ENCODE results near the gene JKAMP. TPM values are rescaled to one million over a fixed set of nuclear protein-coding genes. Genes with fewer than 3 reads are reported as not detected.

JKAMP gene
- total RNA-seq, 1 donor from 2014 or later, result 26.0 TPM

DNA sequence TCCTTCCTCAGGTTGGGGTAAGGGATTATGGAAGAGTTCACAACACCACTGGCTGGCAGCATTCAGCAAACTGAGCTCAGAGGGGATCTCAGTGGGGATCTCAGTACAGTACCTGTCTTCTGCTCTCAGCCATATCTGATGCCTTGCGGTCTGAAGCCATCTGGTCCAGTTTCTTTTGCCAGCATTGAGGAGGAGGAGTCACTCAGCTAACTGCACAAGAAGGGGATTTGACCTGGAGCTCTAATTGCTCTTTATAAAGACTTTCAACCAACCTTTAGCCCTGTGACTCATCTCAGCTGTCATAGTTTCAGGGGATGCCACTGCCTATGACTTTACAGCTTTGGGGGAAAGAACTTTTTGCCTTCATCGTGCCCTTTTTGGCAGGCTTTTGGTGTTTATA lies 44.9 kb downstream of the JKAMP start:
- intact Hi-C loops (cut with micrococcal nuclease), result no loop called here
- Mint-ChIP-seq H3K27ac (no peak overlapping the region), H3K4me1 (ENCODE audit: low read depth) (no peaks in the 10 kb centered on the region), H3K4me3 (ENCODE audit: low read depth) (no peak overlapping the region), H3K9me3 (peaks cover 4% of the 10 kb centered on the region), H3K36me3 (ENCODE audit: low read depth) (no peaks in the 10 kb centered on the region), H3K27me3 (ENCODE audit: low read depth) (peaks cover 6% of the 10 kb centered on the region)
- DNase-seq (ENCODE audit: low spot score), result no peak

DNA sequence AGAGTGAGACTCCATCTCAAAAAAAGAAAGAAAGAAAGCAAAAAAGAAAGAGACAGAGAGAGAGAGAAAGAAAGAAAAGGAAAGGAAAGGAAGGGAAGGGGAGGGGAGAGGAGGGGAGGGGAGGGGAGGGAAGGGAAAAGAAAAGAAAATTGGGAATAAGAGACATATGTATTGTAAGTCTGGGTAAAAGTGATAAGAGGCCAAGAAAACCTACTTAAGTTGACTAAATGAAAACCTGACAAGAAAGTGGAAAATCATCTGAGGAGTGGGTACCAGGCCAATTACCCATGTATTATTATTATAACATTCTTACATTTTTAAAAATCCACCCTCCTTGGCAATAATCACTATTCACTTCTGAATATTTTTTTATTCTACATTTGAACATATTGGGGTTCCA lies 46.0 kb downstream of the JKAMP start:
- intact Hi-C loops (cut with micrococcal nuclease), result no loop called here
- Mint-ChIP-seq H3K4me3 (ENCODE audit: low read depth) (no peak overlapping the region), H3K4me1 (ENCODE audit: low read depth) (no peaks in the 10 kb centered on the region), H3K36me3 (ENCODE audit: low read depth) (no peaks in the 10 kb centered on the region), H3K27me3 (ENCODE audit: low read depth) (peaks cover 3% of the 10 kb centered on the region), H3K27ac (no peak overlapping the region), H3K9me3 (peaks cover 4% of the 10 kb centered on the region)
- DNase-seq (ENCODE audit: low spot score), result no peak

DNA sequence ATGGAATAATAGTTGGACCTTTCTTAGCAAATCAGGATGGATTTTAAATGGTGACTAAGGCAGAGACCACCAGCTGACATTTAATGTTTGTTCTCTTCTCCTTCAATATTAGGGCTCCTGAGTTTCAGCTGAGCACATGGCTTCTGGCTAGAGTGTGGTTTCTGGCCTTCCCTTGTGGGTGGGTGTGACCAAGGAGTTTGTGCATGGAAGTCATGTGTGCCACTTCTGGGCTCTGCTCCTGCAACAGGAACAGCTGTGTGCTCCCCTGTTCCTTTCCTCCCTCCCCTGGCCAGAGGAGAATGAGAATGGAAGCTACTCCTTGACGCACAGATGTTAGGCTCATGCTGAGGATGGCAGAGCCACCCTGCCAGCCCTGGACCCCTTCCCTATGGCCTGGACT lies 48.1 kb downstream of the JKAMP start:
- Mint-ChIP-seq H3K36me3 (ENCODE audit: low read depth) (no peaks in the 10 kb centered on the region), H3K4me1 (ENCODE audit: low read depth) (no peaks in the 10 kb centered on the region), H3K9me3 (peaks cover 4% of the 10 kb centered on the region), H3K27me3 (ENCODE audit: low read depth) (peaks cover 3% of the 10 kb centered on the region), H3K27ac (no peak overlapping the region), H3K4me3 (ENCODE audit: low read depth) (no peak overlapping the region)
- no peak for DNase-seq (ENCODE audit: low spot score)
- intact Hi-C loops (cut with micrococcal nuclease), result no loop called here

DNA sequence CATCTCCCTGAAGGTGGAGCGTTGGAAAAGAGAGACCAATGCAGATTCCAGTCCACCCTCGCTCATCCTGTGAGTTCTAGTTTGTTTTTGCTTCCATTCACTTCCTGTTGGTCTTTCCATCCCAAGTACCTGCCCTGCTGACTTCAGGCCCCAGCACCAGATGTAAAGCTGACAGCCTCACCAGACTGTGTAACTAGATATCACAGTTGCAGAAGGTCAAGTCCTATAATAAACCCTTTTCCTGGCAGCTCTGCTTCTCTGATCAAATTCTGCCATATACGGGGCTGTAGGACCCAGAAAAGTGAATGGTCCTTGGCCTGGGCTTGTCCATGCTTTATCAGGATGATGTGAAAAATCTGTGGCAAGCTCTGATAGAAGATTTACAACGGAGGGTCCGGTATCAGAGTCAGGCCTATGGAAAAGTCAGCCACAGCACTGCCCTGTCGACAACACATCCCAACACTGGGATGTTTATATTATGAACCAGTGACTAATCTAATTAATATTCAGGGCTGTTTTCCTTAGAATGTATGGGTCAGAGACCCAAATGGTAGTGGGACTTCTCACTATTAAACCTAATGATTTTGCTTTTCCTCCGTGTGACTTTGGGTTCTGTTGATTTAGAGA lies 50.2 kb downstream of the JKAMP start:
- intact Hi-C loops (cut with micrococcal nuclease), result no loop called here
- peaks cover 4% of the 10 kb centered on the region for H3K27me3 Mint-ChIP-seq (ENCODE audit: low read depth)
- DNase-seq (ENCODE audit: low spot score), result no peak
- H3K9me3 Mint-ChIP-seq, result no peaks in the 10 kb centered on the region
- no peak overlapping the region for H3K27ac Mint-ChIP-seq
- H3K4me1 Mint-ChIP-seq (ENCODE audit: low read depth), result no peaks in the 10 kb centered on the region
- no peaks in the 10 kb centered on the region for H3K36me3 Mint-ChIP-seq (ENCODE audit: low read depth)
- H3K4me3 Mint-ChIP-seq (ENCODE audit: low read depth), result no peak overlapping the region

DNA sequence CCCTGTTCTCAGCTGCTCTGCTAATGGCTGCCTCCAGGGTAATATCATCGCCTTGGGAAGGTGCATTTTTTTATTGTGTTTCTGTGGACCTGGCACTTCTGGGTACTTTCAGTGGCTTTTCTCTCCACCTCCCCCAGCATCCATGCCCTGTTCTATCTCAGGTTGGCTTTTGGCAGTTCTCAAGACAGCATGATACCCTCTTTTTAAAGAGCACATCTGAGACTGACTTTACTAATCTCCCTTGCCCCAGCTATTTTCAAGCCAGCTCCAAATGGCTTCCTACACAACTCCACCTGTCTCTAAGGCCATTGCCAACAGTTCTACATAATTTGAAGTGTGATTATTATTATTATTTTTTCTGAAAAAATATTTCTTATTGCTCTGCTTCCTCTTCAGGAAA lies 53.2 kb downstream of the JKAMP start:
- Mint-ChIP-seq H3K4me3 (ENCODE audit: low read depth) (no peak overlapping the region), H3K4me1 (ENCODE audit: low read depth) (no peaks in the 10 kb centered on the region), H3K27me3 (ENCODE audit: low read depth) (peaks cover 4% of the 10 kb centered on the region), H3K9me3 (no peaks in the 10 kb centered on the region), H3K27ac (no peak overlapping the region), H3K36me3 (ENCODE audit: low read depth) (no peaks in the 10 kb centered on the region)
- intact Hi-C loops (cut with micrococcal nuclease), result no loop called here
- DNase-seq (ENCODE audit: low spot score), result no peak

DNA sequence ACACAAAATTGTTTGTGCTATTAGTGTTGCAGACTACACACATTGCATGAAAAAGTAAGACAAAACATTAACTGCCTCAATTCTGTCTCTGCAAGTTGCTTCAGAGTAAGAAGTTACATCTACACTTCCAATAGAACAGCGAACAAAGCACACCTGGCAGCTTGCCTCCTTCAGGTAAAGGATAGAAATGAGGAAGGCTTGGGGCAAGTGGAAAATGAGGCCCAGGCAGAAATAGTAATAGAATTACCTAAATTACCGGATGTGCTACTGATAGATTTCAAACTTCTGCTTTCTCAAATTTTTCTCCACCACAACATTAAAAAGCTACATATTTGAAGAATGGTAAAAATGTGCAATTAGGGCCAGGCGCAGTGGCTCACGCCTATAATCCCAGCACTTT lies 54.6 kb downstream of the JKAMP start:
- H3K9me3 Mint-ChIP-seq, result no peaks in the 10 kb centered on the region
- H3K4me3 Mint-ChIP-seq (ENCODE audit: low read depth), result no peak overlapping the region
- H3K36me3 Mint-ChIP-seq (ENCODE audit: low read depth), result no peaks in the 10 kb centered on the region
- peaks cover 4% of the 10 kb centered on the region for H3K27me3 Mint-ChIP-seq (ENCODE audit: low read depth)
- no peak overlapping the region for H3K27ac Mint-ChIP-seq
- intact Hi-C loops (cut with micrococcal nuclease), result no loop called here
- DNase-seq (ENCODE audit: low spot score), result no peak
- no peaks in the 10 kb centered on the region for H3K4me1 Mint-ChIP-seq (ENCODE audit: low read depth)

DNA sequence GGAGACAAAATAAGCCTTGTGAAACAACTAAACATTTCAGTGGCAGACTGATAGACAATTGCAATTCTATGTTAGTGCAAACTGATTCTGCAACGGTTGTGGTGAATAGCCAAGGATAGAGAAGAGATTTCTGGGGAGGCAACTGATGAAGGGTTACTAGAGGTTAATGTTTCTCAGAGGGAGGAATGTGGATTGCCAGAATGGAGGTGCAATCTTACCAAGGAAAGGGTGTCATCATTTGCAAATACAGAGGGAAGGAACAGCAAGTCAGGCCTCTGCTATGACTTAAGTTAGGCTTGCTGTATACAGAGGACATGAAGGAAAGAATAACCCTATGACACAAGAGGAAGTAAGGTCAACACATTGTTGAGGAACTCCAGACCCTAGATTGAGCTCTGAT lies 56.5 kb downstream of the JKAMP start:
- intact Hi-C loops (cut with micrococcal nuclease), result no loop called here
- DNase-seq (ENCODE audit: low spot score), result no peak
- Mint-ChIP-seq H3K27me3 (ENCODE audit: low read depth) (peaks cover 4% of the 10 kb centered on the region), H3K36me3 (ENCODE audit: low read depth) (no peaks in the 10 kb centered on the region), H3K27ac (no peak overlapping the region), H3K9me3 (no peaks in the 10 kb centered on the region), H3K4me3 (ENCODE audit: low read depth) (no peak overlapping the region), H3K4me1 (ENCODE audit: low read depth) (no peaks in the 10 kb centered on the region)

DNA sequence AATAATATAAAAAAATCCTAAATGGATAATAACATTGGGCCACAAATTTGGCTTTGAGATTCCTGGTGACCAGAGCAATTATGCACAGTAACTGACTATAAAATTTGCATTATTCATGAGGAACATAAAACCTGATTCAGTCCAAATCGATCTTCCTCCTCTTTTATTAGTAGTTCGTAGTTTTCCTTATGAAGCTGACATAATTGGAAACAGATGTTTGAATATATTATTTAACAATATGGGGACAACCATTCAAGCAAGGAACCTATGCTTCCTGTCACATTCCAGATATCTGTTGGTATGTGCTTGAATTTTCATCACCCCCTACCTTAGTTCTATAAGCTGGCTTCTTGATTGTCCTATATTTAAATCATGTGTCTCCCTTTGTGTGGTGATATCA lies 57.4 kb downstream of the JKAMP start:
- Mint-ChIP-seq H3K27me3 (ENCODE audit: low read depth) (peaks cover 4% of the 10 kb centered on the region), H3K27ac (no peak overlapping the region), H3K4me3 (ENCODE audit: low read depth) (no peak overlapping the region), H3K36me3 (ENCODE audit: low read depth) (no peaks in the 10 kb centered on the region), H3K4me1 (ENCODE audit: low read depth) (no peaks in the 10 kb centered on the region), H3K9me3 (no peaks in the 10 kb centered on the region)
- no peak for DNase-seq (ENCODE audit: low spot score)
- intact Hi-C loops (cut with micrococcal nuclease), result no loop called here

DNA sequence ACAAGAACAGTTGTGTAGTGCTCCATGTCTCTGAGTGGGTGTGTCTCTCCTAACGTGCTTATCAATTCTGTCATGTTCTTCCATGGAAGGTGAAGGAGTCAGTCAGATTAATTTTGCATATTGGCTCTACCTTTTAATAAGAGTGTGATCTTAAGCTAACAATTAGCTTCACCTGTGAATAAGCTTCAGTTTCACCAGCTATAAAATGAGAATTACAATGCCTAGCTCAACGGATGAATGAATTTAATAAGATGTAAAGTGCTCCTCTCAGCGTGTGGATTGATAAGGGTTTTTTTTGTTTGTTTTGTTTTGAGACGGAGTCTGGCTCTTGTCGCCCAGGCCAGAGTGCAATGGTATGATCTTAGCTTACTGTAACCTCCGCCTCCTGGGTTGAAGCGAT lies 59.6 kb downstream of the JKAMP start:
- Mint-ChIP-seq H3K27me3 (ENCODE audit: low read depth) (peaks cover under 1% of the 10 kb centered on the region), H3K9me3 (no peaks in the 10 kb centered on the region), H3K4me1 (ENCODE audit: low read depth) (no peaks in the 10 kb centered on the region), H3K27ac (no peak overlapping the region), H3K36me3 (ENCODE audit: low read depth) (no peaks in the 10 kb centered on the region), H3K4me3 (ENCODE audit: low read depth) (no peak overlapping the region)
- no peak for DNase-seq (ENCODE audit: low spot score)
- intact Hi-C loops (cut with micrococcal nuclease), result no loop called here

DNA sequence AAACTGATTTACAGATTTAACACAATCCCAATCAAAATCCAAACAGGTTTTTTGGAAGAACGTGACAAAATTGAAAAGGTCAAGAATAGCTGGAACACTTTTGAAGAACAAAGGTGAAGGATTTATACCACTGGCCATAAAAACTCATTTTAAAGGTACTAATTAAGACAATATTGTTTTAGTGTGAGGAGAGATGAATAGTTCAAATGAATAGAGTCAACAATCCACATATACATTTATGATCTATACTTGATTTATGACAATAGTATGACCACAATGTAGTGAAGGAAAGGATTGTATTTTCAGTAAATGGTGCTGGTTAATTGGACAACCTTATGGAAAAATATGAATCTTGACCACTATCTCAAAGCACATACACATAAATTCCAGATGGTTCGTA lies 63.0 kb downstream of the JKAMP start:
- Mint-ChIP-seq H3K27ac (no peak overlapping the region), H3K4me1 (ENCODE audit: low read depth) (no peaks in the 10 kb centered on the region), H3K27me3 (ENCODE audit: low read depth) (no peaks in the 10 kb centered on the region), H3K36me3 (ENCODE audit: low read depth) (no peaks in the 10 kb centered on the region), H3K9me3 (no peaks in the 10 kb centered on the region), H3K4me3 (ENCODE audit: low read depth) (no peak overlapping the region)
- DNase-seq (ENCODE audit: low spot score), result no peak
- intact Hi-C loops (cut with micrococcal nuclease), result no loop called here

Other genes starting within 250 kb of the JKAMP start
- 1.6 and 2.4 TPM in 2 replicates for gene GPR135, start 19.1 kb upstream of the JKAMP start, total RNA-seq
- 14.2 and 15.9 TPM in 2 replicates for gene L3HYPDH, start 109 bp upstream of the JKAMP start, total RNA-seq
- gene CCDC175, start 92.3 kb downstream of the JKAMP start, total RNA-seq, result not detected in 2 replicates

Measured in activated T-helper 2 cell treated with anti-CD3 and anti-CD28 coated beads, Interferon-gamma antibody, Interleukin-2, Interleukin-4, amounts not matched to agents 10 μg/mL and 5 μg/mL and 100 μg/mL, durations not matched to agents 14 hours and 24 hours and 36 hours (primary cell).